Stimulated activated naive CD8-positive, alpha-beta T cell treated with anti-CD3 and anti-CD28 coated beads, Interleukin-15, Interleukin-2, amounts not matched to agents 100 U/mL and 50 U/mL, for 24 hours (primary cell): ENCODE data around the gene ANTXR2.
A peak's percentile ranks its signal among the peaks of the same experiment; 100 is the strongest.
"Not testable (repeated sequence)": the region's sequence is repeated elsewhere in the genome, so short reads cannot be mapped to it uniquely, and the experiment has no call there.

Experiments
- ATAC-seq: fragments of 150-1000 bp; cut with Tn5 transposase; one replicate; pipeline ENCODE4 v1.10.0; 2021
- DNase-seq: peaks from one replicate; pipeline ENCODE4 v3.0.0; 2021

The ANTXR2 gene

GRCh38 chr4:80072744-80073472 is at the start of gene ANTXR2:
Gene ANTXR2 (minus strand): TSS chr4:80073229. CDS start chr4:80072560, 669 bp downstream.
- ATAC-seq (peak; percentile 84), DNase-seq (peak; percentile 75)

- ATAC-seq: not testable (repeated sequence)
Measured at GRCh38 chr4:80121815-80122214, 48.8 kb upstream of the ANTXR2 start.

GRCh38 chr4:80119620-80120019 is 46.6 kb upstream of the ANTXR2 start:
- not testable (repeated sequence) for DNase-seq, ATAC-seq

More at GRCh38 chr4:80121815-80122214, 48.8 kb upstream of the ANTXR2 start:
- DNase-seq: not testable (repeated sequence)

DNA sequence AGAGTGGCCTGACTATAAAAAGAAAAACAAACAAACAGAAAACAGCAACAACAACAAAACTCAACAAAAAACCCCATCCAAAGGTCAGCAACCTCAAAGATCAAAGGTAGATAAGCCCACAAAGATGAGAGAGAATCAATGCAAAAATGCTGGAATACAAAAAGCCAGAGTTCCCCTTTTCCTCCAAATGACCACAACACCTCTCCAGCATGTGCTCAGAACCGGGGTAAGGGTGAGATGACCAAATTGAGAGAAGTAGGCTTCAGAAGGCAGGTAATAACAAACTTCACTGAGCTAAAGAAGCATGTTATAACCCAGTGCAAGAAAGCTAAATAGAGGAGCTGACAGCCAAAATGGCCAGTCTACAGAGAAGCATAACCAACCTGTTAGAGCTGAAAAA is 43.5 kb upstream of the ANTXR2 start:
- no peak for ATAC-seq
- DNase-seq: no peak

GRCh38 chr4:80115368-80116181 is 42.5 kb upstream of the ANTXR2 start:
- DNase-seq (no peak), ATAC-seq (no peak)

GRCh38 chr4:80114732-80115265 is 41.8 kb upstream of the ANTXR2 start:
- ATAC-seq (no peak), DNase-seq (no peak)

DNA sequence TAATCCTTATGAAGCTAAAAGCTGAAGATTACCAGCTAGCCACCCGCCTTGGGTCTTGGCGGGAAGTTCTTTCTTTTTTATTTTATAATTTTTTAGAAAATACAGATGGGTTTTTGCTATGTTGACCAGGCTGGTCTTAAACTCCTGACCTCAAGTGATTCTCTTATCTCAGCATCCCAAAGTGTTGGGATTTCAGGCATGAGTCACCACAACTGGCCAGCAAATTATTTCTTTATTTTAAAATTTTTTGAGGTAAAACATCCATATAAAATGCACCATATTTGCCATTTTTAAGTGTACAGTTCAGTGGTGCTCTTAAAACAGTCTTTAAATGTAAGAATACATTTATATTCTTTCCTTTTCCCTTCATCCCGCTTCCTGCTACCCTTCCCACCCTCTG is 40.6 kb upstream of the ANTXR2 start:
- ATAC-seq (no peak), DNase-seq (no peak)

GRCh38 chr4:80112236-80112635 is 39.2 kb upstream of the ANTXR2 start:
- ATAC-seq (no peak), DNase-seq (no peak)

DNA sequence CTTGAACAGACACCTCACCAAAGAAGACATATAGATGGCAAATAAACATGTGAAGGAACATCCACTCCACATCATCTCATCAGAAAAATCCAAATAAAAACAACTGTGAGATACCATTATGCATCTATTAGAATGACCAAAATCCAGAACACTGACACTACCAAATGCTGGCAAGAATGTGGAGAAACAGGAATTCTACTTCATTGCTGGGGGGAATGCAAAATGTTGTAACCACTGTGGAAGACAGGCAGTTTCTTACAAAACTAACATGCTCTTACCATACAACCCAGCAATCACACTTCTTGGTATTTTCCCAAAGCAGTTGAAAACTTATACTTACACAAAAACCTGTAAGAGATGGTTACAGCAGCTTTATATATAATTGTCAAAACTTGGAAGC is 38.2 kb upstream of the ANTXR2 start:
- ATAC-seq (no peak), DNase-seq (no peak)

DNA sequence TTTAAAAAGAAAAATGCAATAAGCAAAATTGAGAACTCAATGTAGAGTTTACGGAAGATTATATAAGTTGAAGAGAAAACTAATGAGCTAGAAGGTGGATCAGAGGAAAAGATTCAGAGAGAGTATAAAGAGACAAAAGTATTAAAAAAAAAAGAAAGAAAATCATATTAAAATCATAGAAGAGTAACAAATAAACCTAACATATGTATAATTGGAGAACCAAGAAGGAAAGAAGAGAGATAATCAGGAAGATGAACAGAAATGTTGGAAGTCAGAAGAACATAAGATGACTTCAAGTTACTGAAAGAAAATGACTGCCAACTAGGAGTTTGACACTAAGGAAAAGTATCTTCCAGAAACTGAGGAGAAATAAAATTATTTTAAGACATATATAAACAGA is 34.3 kb upstream of the ANTXR2 start:
- no peak for DNase-seq

DNA sequence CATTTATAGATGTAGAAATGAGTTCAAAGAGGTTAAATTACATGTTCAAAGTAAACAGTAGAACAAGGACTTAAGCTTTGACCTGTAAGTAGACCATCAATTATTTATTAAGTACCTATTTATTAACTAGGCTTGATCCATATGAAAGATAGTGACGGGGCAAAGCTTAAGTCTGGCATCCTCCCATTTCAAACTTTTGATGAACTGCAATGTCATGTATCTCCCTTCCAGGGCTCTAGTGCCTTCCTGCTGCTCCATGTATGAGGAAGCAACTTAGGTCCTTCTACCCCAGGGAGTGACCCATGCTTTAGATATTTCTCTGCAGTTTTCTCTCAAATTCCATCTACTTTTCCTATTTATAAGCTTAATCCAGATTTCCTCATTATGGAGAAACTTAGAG is 31.9 kb upstream of the ANTXR2 start:
- ATAC-seq (no peak), DNase-seq (no peak)

More for the DNA sequence above, 34.3 kb upstream of the ANTXR2 start:
- ATAC-seq: no peak

GRCh38 chr4:80103629-80104028 is 30.6 kb upstream of the ANTXR2 start:
- ATAC-seq: no peak

DNA sequence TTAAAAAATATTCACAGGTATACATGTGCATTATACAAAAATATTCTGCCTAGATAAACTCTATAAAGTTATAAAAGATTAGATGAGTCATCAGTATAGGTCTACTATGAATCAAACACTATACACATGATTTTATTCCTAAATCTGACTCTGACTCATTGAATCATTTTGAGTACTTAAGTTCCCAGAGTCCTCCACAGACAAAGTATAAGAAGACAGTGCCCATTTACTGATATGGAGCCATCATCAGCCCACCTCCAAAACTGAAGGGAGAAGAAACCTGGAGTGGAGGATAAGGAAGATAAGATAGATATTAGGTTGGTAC is 28.7 kb upstream of the ANTXR2 start:
- ATAC-seq: peak; percentile 59

More at GRCh38 chr4:80103629-80104028, 30.6 kb upstream of the ANTXR2 start:
- no peak for DNase-seq

GRCh38 chr4:80101071-80101791 is 28.2 kb upstream of the ANTXR2 start:
- DNase-seq (no peak), ATAC-seq (no peak)

More for the DNA sequence above, 28.7 kb upstream of the ANTXR2 start:
- no peak for DNase-seq

DNA sequence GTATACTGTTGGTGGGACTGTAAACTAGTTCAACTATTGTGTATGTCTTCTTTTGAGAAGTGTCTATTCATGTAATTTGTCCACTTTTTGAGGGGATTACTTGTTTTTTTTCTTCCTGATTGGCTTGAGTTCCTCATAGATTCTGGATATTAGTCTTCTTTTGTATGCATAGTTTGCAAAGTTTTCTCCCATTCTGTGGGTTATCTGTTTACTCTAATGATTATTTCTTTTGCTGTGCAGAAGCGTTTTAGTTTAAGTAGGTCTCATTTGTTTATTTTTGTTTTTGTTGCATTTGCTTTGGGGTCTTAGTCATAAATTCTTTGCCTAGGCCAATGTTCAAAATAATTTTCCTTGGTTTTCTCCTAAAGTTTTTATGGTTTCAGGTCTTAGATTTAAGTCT is 26.6 kb upstream of the ANTXR2 start:
- no peak for ATAC-seq

GRCh38 chr4:80098635-80099034 is 25.6 kb upstream of the ANTXR2 start:
- DNase-seq: no peak
- no peak for ATAC-seq

More for the DNA sequence above, 26.6 kb upstream of the ANTXR2 start:
- no peak for DNase-seq

DNA sequence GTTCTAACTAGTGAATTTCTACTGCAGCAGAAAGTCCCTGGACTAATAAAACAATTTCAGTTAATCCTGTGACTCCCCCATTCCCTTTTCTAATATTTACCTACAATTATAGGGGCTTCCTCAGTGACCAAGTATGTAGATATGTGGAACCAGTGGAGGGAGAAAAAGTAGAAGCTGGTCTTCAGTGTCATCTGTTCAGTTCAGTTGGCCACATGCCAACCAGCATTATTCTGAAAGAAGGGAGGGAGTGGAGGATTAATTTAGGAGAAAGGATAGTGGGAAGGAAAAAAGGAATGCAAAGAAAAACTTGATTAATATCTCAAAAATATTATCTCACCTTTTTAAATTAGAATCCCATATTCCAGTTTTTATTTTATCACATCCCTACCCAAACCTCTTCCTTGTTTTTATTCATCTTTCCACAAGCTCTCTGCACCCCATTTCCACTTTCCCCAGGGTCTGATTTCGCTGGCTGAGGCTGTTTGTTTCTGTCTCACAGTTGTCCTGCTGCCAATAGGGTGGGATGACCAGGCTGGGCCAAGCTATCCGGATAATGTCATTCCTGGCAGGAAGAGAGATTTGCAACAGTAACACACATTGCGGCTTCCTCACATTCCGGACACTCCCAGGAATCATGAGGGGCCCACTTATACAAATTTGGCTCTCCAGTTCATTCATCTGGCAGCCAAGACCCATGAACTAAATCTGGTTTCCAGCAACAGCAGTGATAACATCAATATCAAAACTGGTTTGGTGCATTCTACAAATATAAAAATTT is 24.6 kb upstream of the ANTXR2 start:
- DNase-seq: no peak
- ATAC-seq: no peak

- ATAC-seq (no peak), DNase-seq (no peak)
Measured at GRCh38 chr4:80096175-80096850, 23.3 kb upstream of the ANTXR2 start.

GRCh38 chr4:80094191-80094590 is 21.2 kb upstream of the ANTXR2 start:
- ATAC-seq: no peak
- DNase-seq: no peak

- ATAC-seq (no peak), DNase-seq (no peak)
Measured at GRCh38 chr4:80093563-80093962, 20.5 kb upstream of the ANTXR2 start.

DNA sequence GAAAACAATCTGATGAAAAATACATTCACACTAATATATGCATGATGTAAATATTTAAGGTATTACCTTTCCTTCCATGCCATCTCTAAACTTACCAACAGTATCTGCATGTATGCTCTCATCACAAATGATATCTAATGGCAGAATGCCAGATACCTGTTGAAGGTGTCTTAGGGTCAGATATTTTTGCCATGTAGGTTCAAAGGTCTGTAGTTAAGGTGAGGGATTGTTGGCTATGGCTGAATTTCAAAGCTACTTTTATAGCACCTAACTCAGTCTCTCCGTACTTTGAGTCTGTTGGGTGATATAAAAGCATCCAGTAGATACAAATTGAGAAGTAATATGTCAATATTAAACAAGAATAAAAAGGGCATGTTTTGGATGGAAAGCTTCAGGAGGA is 19.8 kb upstream of the ANTXR2 start:
- DNase-seq: no peak
- no peak for ATAC-seq
